SK-N-SH (cell line): ENCODE results near the gene PPP1R9A. TPM values are rescaled to one million over a fixed set of nuclear protein-coding genes. Genes with fewer than 3 reads are reported as not detected.

Experiments
- CTCF ChIA-PET: fragments of 300-600, 350-600 bp; formaldehyde crosslinking; extraction: SDS; loops from one replicate; lab custom pipeline; 2021; lab: Yijun Ruan, JAX
- POLR2A ChIA-PET: fragments of 350-600 bp; sonication (Branson Sonifier 250); formaldehyde crosslinking; extraction: SDS; loops from one replicate; lab custom pipeline; 2020; ENCODE audit warnings: antibody characterized with exemption, inconsistent platforms; lab: Yijun Ruan, JAX
- DNase-seq: peaks from one replicate; pipeline ENCODE4 v3.0.0; 2012
- H2AFZ ChIP-seq: fragments of 200-600 bp; sonication (generic); 2 replicates; pipeline ENCODE4 v1.8.1; 2016; ENCODE audit warnings: antibody characterized with exemption, mild to moderate bottlenecking, low read depth
- H3F3A ChIP-seq: fragments of 200-600 bp; sonication (generic); replicated peaks from 2 replicates; pipeline ENCODE3; 2016; ENCODE audit warnings: antibody characterized with exemption, mild to moderate bottlenecking; ENCODE audit not compliant: insufficient read depth
- H3K27ac ChIP-seq, 2 experiments: fragments of 200-500 bp in 1 of 2; fragments of 200-600 bp in 1 of 2; sonication (Bioruptor generic) in 1 of 2; sonication (generic), shearing (Covaris generic) in 1 of 2; 2 replicates each; pipeline versions ENCODE4 v1.5.1 to v1.6.1; 2014 to 2016; ENCODE audit warnings: low read depth in 2 of 2, inconsistent platforms in 1 of 2, low read length in 1 of 2, mild to moderate bottlenecking in 1 of 2, mixed read lengths in 1 of 2
- H3K27me3 ChIP-seq: fragments of 200-600 bp; sonication (generic), shearing (Covaris generic); 2 replicates; pipeline ENCODE4 v1.6.1; 2016; ENCODE audit warnings: mixed run types; ENCODE audit not compliant: insufficient read depth
- H3K36me3 ChIP-seq, 2 experiments: fragments of 200-500 bp in 1 of 2; fragments of 200-600 bp in 1 of 2; sonication (Bioruptor generic) in 1 of 2; sonication (generic) in 1 of 2; replicated peaks in 1 of 2; 2 replicates each; pipeline versions ENCODE3 to v1.5.1; 2014 to 2016; ENCODE audit warnings: low read length in 1 of 2, mild to moderate bottlenecking in 1 of 2; ENCODE audit not compliant: insufficient read depth in 2 of 2, control insufficient read depth in 1 of 2
- H3K4me1 ChIP-seq, 2 experiments: fragments of 200-500 bp in 1 of 2; fragments of 200-600 bp in 1 of 2; sonication (Bioruptor generic) in 1 of 2; sonication (generic), shearing (Covaris generic) in 1 of 2; 2 replicates each; pipeline versions ENCODE4 v1.5.1 to v1.6.1; 2014 to 2016; ENCODE audit warnings: low read depth in 1 of 2, low read length in 1 of 2, mixed run types in 1 of 2; ENCODE audit not compliant: insufficient read depth in 2 of 2, control insufficient read depth in 1 of 2
- H3K4me2 ChIP-seq: fragments of 200-600 bp; sonication (generic), shearing (Covaris generic); 2 replicates; pipeline ENCODE4 v1.6.1; 2017; ENCODE audit warnings: mixed run types
- H3K4me3 ChIP-seq, 2 experiments: fragments of 200-500 bp in 1 of 2; fragments of 200-600 bp in 1 of 2; sonication (Bioruptor generic) in 1 of 2; sonication (generic), shearing (Covaris generic) in 1 of 2; 2 replicates each; pipeline versions ENCODE4 v1.5.1 to v1.8.1; 2014 to 2016; ENCODE audit warnings: low read depth in 2 of 2, inconsistent platforms in 1 of 2, low read length in 1 of 2, mild to moderate bottlenecking in 1 of 2, mixed read lengths in 1 of 2, moderate library complexity in 1 of 2
- H3K79me2 ChIP-seq: fragments of 200-600 bp; sonication (generic); 2 replicates; pipeline ENCODE4 v1.8.1; 2017; ENCODE audit warnings: mild to moderate bottlenecking; ENCODE audit not compliant: insufficient read depth
- H3K9ac ChIP-seq: fragments of 200-600 bp; sonication (generic); 2 replicates; pipeline ENCODE4 v1.6.1; 2017; ENCODE audit warnings: mixed run types
- H3K9me2 ChIP-seq: fragments of 200-600 bp; sonication (generic); 2 replicates; pipeline ENCODE4 v1.6.1; 2017; ENCODE audit warnings: mixed run types
- H3K9me3 ChIP-seq: fragments of 200-600 bp; sonication (generic); 2 replicates; pipeline ENCODE4 v1.6.1; 2017; ENCODE audit warnings: mixed run types, mild to moderate bottlenecking, moderate library complexity
- H4K20me1 ChIP-seq: fragments of 200-600 bp; sonication (generic); 2 replicates; pipeline ENCODE4 v1.6.1; 2017; ENCODE audit warnings: mild to moderate bottlenecking, mixed run types; ENCODE audit not compliant: insufficient read depth
- CHD2 ChIP-seq: fragments of 150-350 bp; IDR thresholded peaks from 2 replicates; pipeline ENCODE4 v1.6.1; 2018; ENCODE audit warnings: low read length; ENCODE audit not compliant: partially characterized antibody
- ELF1 ChIP-seq: IDR thresholded peaks from 2 replicates; pipeline ENCODE4 v1.4.0; 2012
- EP300 ChIP-seq, 2 experiments: IDR thresholded peaks; 2 replicates each; pipeline versions ENCODE4 v1.4.0 to v1.6.1; 2012; ENCODE audit warnings: borderline replicate concordance in 1 of 2, low read depth in 1 of 2, low read length in 1 of 2
- EZH2phosphoT487 ChIP-seq: fragments of 200-600 bp; sonication (generic); IDR thresholded peaks from 2 replicates; pipeline ENCODE4 v1.6.1; 2017; ENCODE audit warnings: low read depth, mixed run types, mild to moderate bottlenecking, antibody characterized with exemption, moderate library complexity, borderline replicate concordance
- FOXJ3 ChIP-seq: sonication (generic); formaldehyde crosslinking; IDR thresholded peaks from 2 replicates; pipeline ENCODE4 v1.5.1; 2020; ENCODE audit warnings: mild to moderate bottlenecking, missing genetic modification reagents
- JUND ChIP-seq: IDR thresholded peaks from 2 replicates; pipeline ENCODE4 v1.4.0; 2012
- MEF2A ChIP-seq: IDR thresholded peaks from 2 replicates; pipeline ENCODE4 v1.4.0; 2012; ENCODE audit warnings: low read depth, borderline replicate concordance
- NFIC ChIP-seq: IDR thresholded peaks from 2 replicates; pipeline ENCODE4 v1.4.0; 2012; ENCODE audit warnings: borderline replicate concordance
- NRF1 ChIP-seq: IDR thresholded peaks from 2 replicates; pipeline ENCODE4 v1.6.1; 2012; ENCODE audit warnings: low read depth, mild to moderate bottlenecking, low read length
- RCOR1 ChIP-seq: fragments of 150-350 bp; IDR thresholded peaks from 2 replicates; pipeline ENCODE4 v1.6.1; 2017; ENCODE audit warnings: antibody characterized with exemption, low read length
- SIN3A ChIP-seq: IDR thresholded peaks from 2 replicates; pipeline ENCODE4 v1.6.1; 2012; ENCODE audit warnings: low read depth, mild to moderate bottlenecking, low read length, moderate library complexity, borderline replicate concordance
- SMC3 ChIP-seq: IDR thresholded peaks from 2 replicates; pipeline ENCODE4 v1.6.1; 2012; ENCODE audit warnings: low read depth, low read length, improper control_type of control experiment
- TAF1 ChIP-seq: IDR thresholded peaks from 2 replicates; pipeline ENCODE4 v1.6.1; 2012; ENCODE audit warnings: low read depth, mild to moderate bottlenecking, low read length, moderate library complexity, borderline replicate concordance
- TEAD4 ChIP-seq: IDR thresholded peaks from 2 replicates; pipeline ENCODE4 v1.4.0; 2012; ENCODE audit warnings: mild to moderate bottlenecking, borderline replicate concordance; ENCODE audit not compliant: insufficient read depth
- YY1 ChIP-seq: IDR thresholded peaks from 2 replicates; pipeline ENCODE4 v1.4.0; 2012; ENCODE audit warnings: low read depth, mild to moderate bottlenecking
- polyA plus RNA-seq, 3 experiments: library from polyadenylated mRNA; depleted of rRNA; stranded (reverse); fragments of >200 nt; gene quantifications; 2 replicates each; pipeline ENCODE4 v1.2.3, GENCODE V29; 2012
- TF ChIP-seq, protein P1 (sequence below): fragments of 200-600 bp; sonication (generic); IDR thresholded peaks from 2 replicates; pipeline ENCODE4 v1.6.1; 2017; ENCODE audit warnings: antibody characterized with exemption, mild to moderate bottlenecking, moderate library complexity
- TF ChIP-seq, protein P2 (sequence below): IDR thresholded peaks from 2 replicates; pipeline ENCODE4 v1.4.0; 2012; ENCODE audit warnings: low read depth
- TF ChIP-seq, protein P3 (sequence below): fragments of 150-350 bp; IDR thresholded peaks from 2 replicates; pipeline ENCODE4 v1.6.1; 2016; ENCODE audit warnings: mild to moderate bottlenecking, low read depth, low read length

Gene PPP1R9A
- polyA plus RNA-seq, 1 of the 3 experiments (the other 2 are of a cell fraction), result 0.30 TPM

DNA sequence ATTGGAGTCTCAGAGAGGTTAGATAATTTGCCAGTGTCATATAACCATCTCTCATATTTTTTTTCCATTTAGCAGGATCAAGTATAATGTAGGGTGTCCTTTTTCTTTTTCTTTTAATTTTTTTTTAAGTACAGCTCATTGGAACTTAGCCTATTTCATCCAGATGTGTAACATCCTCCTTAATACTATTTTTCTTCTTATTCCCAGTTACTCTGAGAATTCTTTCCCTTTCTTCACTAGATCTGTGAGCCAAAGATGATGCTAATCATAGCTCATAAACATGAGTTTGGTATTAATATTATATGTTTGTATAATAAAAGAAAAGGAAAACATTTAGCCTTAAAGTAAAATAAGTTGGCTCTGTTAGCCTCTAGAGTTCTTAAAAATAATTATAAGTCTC is 32.8 kb downstream of the PPP1R9A start:
- H3K4me1 ChIP-seq, result peaks cover 0 to 3% of the 10 kb centered on the region in 2 experiments; a peak in 2 of 4 replicates
- no peak overlapping the region for H3K9ac ChIP-seq
- H3K27me3 ChIP-seq, result no peaks in the 10 kb centered on the region
- TF ChIP-seq NRF1, result no peak
- TF ChIP-seq, protein P1, sequence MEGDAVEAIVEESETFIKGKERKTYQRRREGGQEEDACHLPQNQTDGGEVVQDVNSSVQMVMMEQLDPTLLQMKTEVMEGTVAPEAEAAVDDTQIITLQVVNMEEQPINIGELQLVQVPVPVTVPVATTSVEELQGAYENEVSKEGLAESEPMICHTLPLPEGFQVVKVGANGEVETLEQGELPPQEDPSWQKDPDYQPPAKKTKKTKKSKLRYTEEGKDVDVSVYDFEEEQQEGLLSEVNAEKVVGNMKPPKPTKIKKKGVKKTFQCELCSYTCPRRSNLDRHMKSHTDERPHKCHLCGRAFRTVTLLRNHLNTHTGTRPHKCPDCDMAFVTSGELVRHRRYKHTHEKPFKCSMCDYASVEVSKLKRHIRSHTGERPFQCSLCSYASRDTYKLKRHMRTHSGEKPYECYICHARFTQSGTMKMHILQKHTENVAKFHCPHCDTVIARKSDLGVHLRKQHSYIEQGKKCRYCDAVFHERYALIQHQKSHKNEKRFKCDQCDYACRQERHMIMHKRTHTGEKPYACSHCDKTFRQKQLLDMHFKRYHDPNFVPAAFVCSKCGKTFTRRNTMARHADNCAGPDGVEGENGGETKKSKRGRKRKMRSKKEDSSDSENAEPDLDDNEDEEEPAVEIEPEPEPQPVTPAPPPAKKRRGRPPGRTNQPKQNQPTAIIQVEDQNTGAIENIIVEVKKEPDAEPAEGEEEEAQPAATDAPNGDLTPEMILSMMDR, result no peak
- TF ChIP-seq EZH2phosphoT487, result no peak
- no peak for TF ChIP-seq FOXJ3
- TF ChIP-seq TEAD4, result no peak
- TF ChIP-seq EP300 (IDR thresholded peaks at IDR 0.05; ENCODE audit: borderline replicate concordance in 1 of 2, low read depth in 1 of 2, low read length in 1 of 2), result no peak
- no peak for TF ChIP-seq MEF2A
- TF ChIP-seq RCOR1, result no peak
- TF ChIP-seq SIN3A, result no peak
- TF ChIP-seq TAF1, result no peak
- no peak for TF ChIP-seq CHD2
- no peak for TF ChIP-seq JUND
- no peak for TF ChIP-seq ELF1
- TF ChIP-seq, protein P2, sequence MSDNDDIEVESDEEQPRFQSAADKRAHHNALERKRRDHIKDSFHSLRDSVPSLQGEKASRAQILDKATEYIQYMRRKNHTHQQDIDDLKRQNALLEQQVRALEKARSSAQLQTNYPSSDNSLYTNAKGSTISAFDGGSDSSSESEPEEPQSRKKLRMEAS, result no peak
- TF ChIP-seq YY1, result no peak
- TF ChIP-seq NFIC, result no peak
- no peak for TF ChIP-seq SMC3
- TF ChIP-seq, protein P3, sequence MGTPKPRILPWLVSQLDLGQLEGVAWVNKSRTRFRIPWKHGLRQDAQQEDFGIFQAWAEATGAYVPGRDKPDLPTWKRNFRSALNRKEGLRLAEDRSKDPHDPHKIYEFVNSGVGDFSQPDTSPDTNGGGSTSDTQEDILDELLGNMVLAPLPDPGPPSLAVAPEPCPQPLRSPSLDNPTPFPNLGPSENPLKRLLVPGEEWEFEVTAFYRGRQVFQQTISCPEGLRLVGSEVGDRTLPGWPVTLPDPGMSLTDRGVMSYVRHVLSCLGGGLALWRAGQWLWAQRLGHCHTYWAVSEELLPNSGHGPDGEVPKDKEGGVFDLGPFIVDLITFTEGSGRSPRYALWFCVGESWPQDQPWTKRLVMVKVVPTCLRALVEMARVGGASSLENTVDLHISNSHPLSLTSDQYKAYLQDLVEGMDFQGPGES, result no peak
- no peak overlapping the region for H2AFZ ChIP-seq
- no peak overlapping the region for H3K4me3 ChIP-seq
- H4K20me1 ChIP-seq, result no peaks in the 10 kb centered on the region
- H3F3A ChIP-seq, result no peaks in the 10 kb centered on the region
- H3K79me2 ChIP-seq, result no peaks in the 10 kb centered on the region
- CTCF ChIA-PET, result interaction anchor here (0.6 kb wide), 1 partner anchor 435 kb away, joined by 3 read pairs; no protein-coding TSS in a partner anchor
- DNase-seq, result no peak
- POLR2A ChIA-PET, result no interaction called here
- H3K9me3 ChIP-seq, result no peaks in the 10 kb centered on the region
- H3K27ac ChIP-seq, result no peak overlapping the region
- H3K36me3 ChIP-seq, result no peaks in the 10 kb centered on the region
- no peaks in the 10 kb centered on the region for H3K9me2 ChIP-seq
- H3K4me2 ChIP-seq, result no peak overlapping the region
